ENCODE data around the gene LY6G6D.

LY6G6D gene

GRCh38 chr6:31734821-31735406, 19.8 kb downstream of the LY6G6D start:
- peak overlapping the region; percentile 91 for H3K9ac ChIP-seq (ENCODE audit: low read length)
- H3K79me2 ChIP-seq (ENCODE audit: low read length), result peaks cover 48% of the 10 kb centered on the region
- H3K4me2 ChIP-seq (ENCODE audit: low read depth, low read length), result peak overlapping the region; percentile 99
- H3K27ac ChIP-seq (ENCODE audit: low read length), result peak overlapping the region; percentile 98
- no peaks in the 10 kb centered on the region for H4K20me1 ChIP-seq (ENCODE audit: insufficient read depth, low read length)
- H3K9me2 ChIP-seq (replicated peaks; ENCODE audit: insufficient read depth, low read length), result no peaks in the 10 kb centered on the region
- peaks cover 77% of the 10 kb centered on the region for H3F3A ChIP-seq (ENCODE audit: insufficient read depth, low read length)
- H3K9me3 ChIP-seq (replicated peaks; ENCODE audit: insufficient read depth, low read length), result no peaks in the 10 kb centered on the region
- no peak for TF ChIP-seq CTCF (IDR thresholded peaks at IDR 0.05; ENCODE audit: low read length)
- no peak for TF ChIP-seq EZH2phosphoT487 (IDR thresholded peaks at IDR 0.05; ENCODE audit: low read length)
- TF ChIP-seq EZH2 (optimal IDR thresholded peaks at IDR 0.05; ENCODE audit: low read depth, low read length), result no peak
- peaks cover 10% of the 10 kb centered on the region for H3K36me3 ChIP-seq (replicated peaks; ENCODE audit: insufficient read depth, low read length)
- H3K27me3 ChIP-seq (replicated peaks; ENCODE audit: insufficient read depth, low read length), result no peaks in the 10 kb centered on the region
- peak overlapping the region; percentile 84 for H3K4me3 ChIP-seq (ENCODE audit: low read length)
- peak; percentile 63 for DNase-seq
- H3K4me1 ChIP-seq (ENCODE audit: low read length), result peaks cover 36% of the 10 kb centered on the region
- no peak overlapping the region for H2AFZ ChIP-seq (ENCODE audit: low read length)

- Histone ChIP-seq H3K9me3 (replicated peaks; ENCODE audit: insufficient read depth, low read length) (no peaks in the 10 kb centered on the region), H3K79me2 (ENCODE audit: low read length) (peaks cover 54% of the 10 kb centered on the region), H2AFZ (ENCODE audit: low read length) (peak within 1 kb of the TSS; percentile 9; the same call in 1 of the 2 replicates), H3K4me1 (ENCODE audit: low read length) (peaks cover 36% of the 10 kb centered on the region), H3K27me3 (replicated peaks; ENCODE audit: insufficient read depth, low read length) (no peaks in the 10 kb centered on the region), H3K4me3 (ENCODE audit: low read length) (peak within 1 kb of the TSS; percentile 84), H4K20me1 (ENCODE audit: insufficient read depth, low read length) (no peaks in the 10 kb centered on the region), H3K4me2 (ENCODE audit: low read depth, low read length) (peak within 1 kb of the TSS; percentile 99), H3K27ac (ENCODE audit: low read length) (peak within 1 kb of the TSS; percentile 98), H3K36me3 (replicated peaks; ENCODE audit: insufficient read depth, low read length) (peaks cover 10% of the 10 kb centered on the region), H3K9ac (ENCODE audit: low read length) (peak within 1 kb of the TSS; percentile 91), H3F3A (ENCODE audit: insufficient read depth, low read length) (peaks cover 66% of the 10 kb centered on the region), H3K9me2 (replicated peaks; ENCODE audit: insufficient read depth, low read length) (no peaks in the 10 kb centered on the region)
- no peak for TF ChIP-seq EZH2phosphoT487 (IDR thresholded peaks at IDR 0.05; ENCODE audit: low read length)
- no peak for TF ChIP-seq EZH2 (optimal IDR thresholded peaks at IDR 0.05; ENCODE audit: low read depth, low read length)
- no peak for TF ChIP-seq CTCF (IDR thresholded peaks at IDR 0.05; ENCODE audit: low read length)
- DNase-seq, result peak; percentile 67
Observed at GRCh38 chr6:31736021-31736767, 21.0 kb downstream of the LY6G6D start, which contains the start of gene CLIC1. TSS of gene CLIC1 (minus strand) at chr6:31736530. CDS start at chr6:31736300, 230 bp downstream.

GRCh38 chr6:31736768-31737314, 21.7 kb downstream of the LY6G6D start:
- H3F3A ChIP-seq (ENCODE audit: insufficient read depth, low read length), result peaks cover 60% of the 10 kb centered on the region
- H3K79me2 ChIP-seq (ENCODE audit: low read length), result peaks cover 53% of the 10 kb centered on the region
- H4K20me1 ChIP-seq (ENCODE audit: insufficient read depth, low read length), result no peaks in the 10 kb centered on the region
- TF ChIP-seq CTCF (IDR thresholded peaks at IDR 0.05; ENCODE audit: low read length) (no peak), EZH2 (optimal IDR thresholded peaks at IDR 0.05; ENCODE audit: low read depth, low read length) (no peak), EZH2phosphoT487 (IDR thresholded peaks at IDR 0.05; ENCODE audit: low read length) (no peak)
- peak overlapping the region; percentile 98 for H3K27ac ChIP-seq (ENCODE audit: low read length)
- peaks cover 36% of the 10 kb centered on the region for H3K4me1 ChIP-seq (ENCODE audit: low read length)
- H3K9ac ChIP-seq (ENCODE audit: low read length), result peak overlapping the region; percentile 91
- DNase-seq, result no peak
- no peaks in the 10 kb centered on the region for H3K9me2 ChIP-seq (replicated peaks; ENCODE audit: insufficient read depth, low read length)
- peak overlapping the region; percentile 9; the same call in 1 of the 2 replicates for H2AFZ ChIP-seq (ENCODE audit: low read length)
- peak overlapping the region; percentile 84 for H3K4me3 ChIP-seq (ENCODE audit: low read length)
- peak overlapping the region; percentile 99 for H3K4me2 ChIP-seq (ENCODE audit: low read depth, low read length)
- H3K9me3 ChIP-seq (replicated peaks; ENCODE audit: insufficient read depth, low read length), result no peaks in the 10 kb centered on the region
- no peaks in the 10 kb centered on the region for H3K27me3 ChIP-seq (replicated peaks; ENCODE audit: insufficient read depth, low read length)
- peaks cover 10% of the 10 kb centered on the region for H3K36me3 ChIP-seq (replicated peaks; ENCODE audit: insufficient read depth, low read length)
